ENCODE measurements around the gene ADD2.
"Not testable (repeated sequence)": the region's sequence is repeated elsewhere in the genome, so short reads cannot be mapped to it uniquely, and the experiment has no call there.

DNA sequence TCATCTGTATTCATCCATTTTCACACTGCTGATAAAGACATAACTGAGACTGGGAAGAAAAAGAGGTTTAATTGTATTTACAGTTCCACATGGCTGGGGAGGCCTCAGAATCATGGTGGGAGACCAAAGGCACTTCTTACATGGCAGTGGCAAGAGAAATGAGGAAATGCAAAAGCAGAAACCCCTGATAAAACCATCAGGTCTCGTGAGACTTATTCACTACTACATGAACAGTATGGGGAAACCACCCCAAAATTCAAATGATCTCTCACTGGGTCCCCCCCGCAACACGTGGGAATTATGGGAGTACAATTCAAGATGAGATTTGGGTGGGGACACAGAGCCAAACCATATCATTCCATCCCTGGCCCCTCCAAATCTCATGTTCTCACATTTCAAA is 30.0 kb upstream of the ADD2 start:
- not testable (repeated sequence) for TF ChIP-seq EZH2 (IDR thresholded peaks at IDR 0.05; ENCODE audit: low read depth, unreplicated experiment); CTCF (conservative IDR thresholded peaks at IDR 0.05; ENCODE audit: low read depth in 2 of 2)

All from GM23338 (cell line).